Naive thymus-derived CD4-positive, alpha-beta T cell (primary cell): Measurements from ENCODE around the gene TVP23A. TPM values are rescaled to one million over a fixed set of nuclear protein-coding genes. Genes with fewer than 3 reads are reported as not detected.
A peak's percentile ranks its signal among the peaks of the same experiment; 100 is the strongest.
"Not testable (repeated sequence)": the region's sequence is repeated elsewhere in the genome, so short reads cannot be mapped to it uniquely, and the experiment has no call there.

Source experiments
- ATAC-seq: fragments of 150-1000 bp; cut with Tn5 transposase; 2 replicates; pipeline ENCODE4 v1.10.0; 2021; ENCODE audit warnings: mild to moderate bottlenecking, moderate library complexity
- CTCF ChIA-PET: fragments of 350-600 bp; sonication (Branson Sonifier 250); formaldehyde crosslinking; loops from one replicate; lab custom pipeline; 2021; ENCODE audit warnings: antibody characterized with exemption; lab: Charles Lee
- POLR2A ChIA-PET: fragments of 350-600 bp; sonication (Branson Sonifier 250); formaldehyde crosslinking; loops from one replicate; lab custom pipeline; 2021; ENCODE audit warnings: antibody characterized with exemption, inconsistent platforms; lab: Charles Lee
- DNase-seq, 9 donors: peaks; one replicate each; pipeline versions ENCODE4 v3.0.0 to v3.0.0-alpha.2; 2020 to 2022; ENCODE audit warnings: mixed read lengths in 1 of 9
- H3K27ac ChIP-seq: one replicate; pipeline ENCODE4 v1.7.0; 2013; ENCODE audit warnings: mild to moderate bottlenecking, low read depth, low read length, moderate library complexity
- H3K27me3 ChIP-seq, 2 donors: one replicate each; pipeline ENCODE4 v1.7.0; 2013; ENCODE audit warnings: low read length in 2 of 2, mild to moderate bottlenecking in 2 of 2, moderate library complexity in 2 of 2; ENCODE audit not compliant: control insufficient read depth in 2 of 2, insufficient read depth in 2 of 2
- H3K36me3 ChIP-seq, 3 experiments: 1 replicate in 2 of 3; 2 replicates in 1 of 3; pipeline ENCODE4 v1.7.0; 2013; ENCODE audit warnings: low read length in 3 of 3, mild to moderate bottlenecking in 3 of 3, moderate library complexity in 1 of 3; ENCODE audit not compliant: insufficient read depth in 3 of 3, control insufficient read depth in 2 of 3
- H3K4me1 ChIP-seq, 2 donors: one replicate each; pipeline ENCODE4 v1.7.0; 2013; ENCODE audit warnings: low read length in 2 of 2, mild to moderate bottlenecking in 2 of 2, moderate library complexity in 1 of 2; ENCODE audit not compliant: control insufficient read depth in 2 of 2, insufficient read depth in 2 of 2
- H3K4me3 ChIP-seq: 2 replicates; pipeline ENCODE4 v1.7.0; 2013; ENCODE audit warnings: mild to moderate bottlenecking, low read length
- H3K9me3 ChIP-seq, 3 experiments: 1 replicate in 2 of 3; 2 replicates in 1 of 3; pipeline ENCODE4 v1.7.0; 2013; ENCODE audit warnings: low read length in 3 of 3; ENCODE audit not compliant: control insufficient read depth in 2 of 3
- H3K27ac Mint-ChIP-seq, 9 donors: one replicate each; pipeline ENCODE4 v1.8.0; 2020 to 2022; ENCODE audit warnings: mixed read lengths in 9 of 9, mild to moderate bottlenecking in 8 of 9, moderate library complexity in 5 of 9, inconsistent platforms in 2 of 9
- H3K27me3 Mint-ChIP-seq, 5 donors: one replicate each; pipeline ENCODE4 v1.8.0; 2021 to 2022; ENCODE audit warnings: mixed read lengths in 5 of 5, mild to moderate bottlenecking in 1 of 5
- H3K36me3 Mint-ChIP-seq, 5 donors: one replicate each; pipeline ENCODE4 v1.8.0; 2020 to 2022; ENCODE audit warnings: mixed read lengths in 5 of 5, mild to moderate bottlenecking in 3 of 5, inconsistent platforms in 1 of 5
- H3K4me1 Mint-ChIP-seq, 7 donors: one replicate each; pipeline ENCODE4 v1.8.0; 2020 to 2022; ENCODE audit warnings: mixed read lengths in 7 of 7, mild to moderate bottlenecking in 3 of 7, inconsistent platforms in 1 of 7
- H3K4me3 Mint-ChIP-seq, 10 donors: one replicate each; pipeline ENCODE4 v1.8.0; 2020 to 2022; ENCODE audit warnings: mild to moderate bottlenecking in 10 of 10, mixed read lengths in 10 of 10, moderate library complexity in 6 of 10, inconsistent platforms in 2 of 10
- H3K9me3 Mint-ChIP-seq, 11 donors: one replicate each; pipeline ENCODE4 v1.8.0; 2020 to 2022; ENCODE audit warnings: mixed read lengths in 11 of 11, mild to moderate bottlenecking in 4 of 11, inconsistent platforms in 1 of 11, moderate library complexity in 1 of 11
- intact Hi-C, 2 donors: fragments of 100-400 bp; cut with micrococcal nuclease; formaldehyde crosslinking; loops; one replicate each; pipeline ENCODE4 v1.15.1; 2023
- polyA plus RNA-seq, 2 donors: library from polyadenylated mRNA; unstranded; fragments of 300-500 nt; fragmentation: Illumina TruSeq; gene quantifications; one replicate each; pipeline ENCODE4 v1.2.3, GENCODE V29; 2021
- total RNA-seq, 6 experiments: library from RNA in 5 of 6; stranded (reverse) in 5 of 6; gene quantifications; 1 replicate in 5 of 6; 2 replicates in 1 of 6; pipeline ENCODE4 v1.2.3 and lab custom pipeline; 2021 to 2026

Gene TVP23A
- total and polyA plus RNA-seq, 7 experiments from 2014 or later, result 0.10 to 0.17 (median 0.15) TPM; not detected in 4

DNA sequence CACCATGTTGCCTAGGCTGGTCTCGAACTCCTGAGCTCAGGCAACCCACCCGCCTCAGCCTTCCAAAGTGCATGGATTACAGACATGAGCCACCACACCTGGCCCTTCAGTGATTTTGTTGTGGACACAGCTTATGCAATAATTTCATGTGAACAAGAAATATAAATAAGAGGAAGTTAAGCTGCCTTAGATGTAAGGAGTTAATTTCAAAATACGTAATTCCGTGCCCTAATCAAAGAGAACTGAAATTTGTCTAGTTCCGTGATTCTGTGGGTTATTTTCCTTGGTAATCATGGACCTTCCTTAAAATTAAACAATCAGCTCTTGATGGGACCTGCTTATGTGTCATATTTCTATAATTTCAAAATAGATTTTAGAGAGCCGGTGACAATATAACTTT is 11.9 kb downstream of the TVP23A start:
- H3K4me3 ChIP-seq, result no peak overlapping the region
- H3K27ac Mint-ChIP-seq, result no peak overlapping the region
- H3K4me1 ChIP-seq, result no peaks in the 10 kb centered on the region
- intact Hi-C loops, result no loop called here
- H3K27me3 ChIP-seq, result no peaks in the 10 kb centered on the region
- H3K27ac ChIP-seq, result no peak overlapping the region
- peaks cover 0 to 2% (median 0%) of the 10 kb centered on the region in 7 donors for H3K4me1 Mint-ChIP-seq
- no peaks in the 10 kb centered on the region for H3K36me3 Mint-ChIP-seq
- ChIA-PET CTCF (no interaction called here), POLR2A (no interaction called here)
- peaks cover 0 to 9% (median 5%) of the 10 kb centered on the region in 5 donors for H3K27me3 Mint-ChIP-seq
- no peak overlapping the region for H3K4me3 Mint-ChIP-seq
- no peak for DNase-seq
- no peaks in the 10 kb centered on the region for H3K36me3 ChIP-seq
- peaks cover 0 to 3% (median 0%) of the 10 kb centered on the region in 11 donors for H3K9me3 Mint-ChIP-seq
- ATAC-seq, result peak; percentile 70
- H3K9me3 ChIP-seq, result no peaks in the 10 kb centered on the region

DNA sequence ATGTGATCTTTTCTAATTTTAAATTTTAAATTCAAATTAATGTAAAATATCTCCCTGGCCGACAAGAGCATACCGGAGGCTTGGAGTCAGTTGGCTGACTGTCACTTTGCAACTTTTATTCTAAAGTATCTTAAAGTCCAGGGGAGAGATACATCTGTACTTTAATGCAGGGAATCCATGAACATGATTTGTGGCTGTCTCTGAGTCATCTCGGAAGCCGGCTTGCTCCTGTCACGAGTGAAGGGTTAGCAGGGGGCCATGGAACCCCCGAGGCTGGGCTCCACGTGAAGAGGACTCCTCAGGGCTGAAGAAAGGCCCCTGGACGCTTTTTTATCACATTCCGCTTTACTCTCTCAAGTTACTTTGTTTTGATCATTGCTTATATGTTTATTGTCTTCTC is 13.3 kb downstream of the TVP23A start:
- CTCF ChIA-PET, result no interaction called here
- Histone ChIP-seq H3K27ac (no peak overlapping the region), H3K4me1 (no peaks in the 10 kb centered on the region), H3K27me3 (no peaks in the 10 kb centered on the region), H3K9me3 (no peaks in the 10 kb centered on the region), H3K4me3 (no peak overlapping the region), H3K36me3 (no peaks in the 10 kb centered on the region)
- H3K27ac Mint-ChIP-seq, result no peak overlapping the region
- no peaks in the 10 kb centered on the region for H3K36me3 Mint-ChIP-seq
- peaks cover 0 to 3% (median 0%) of the 10 kb centered on the region in 11 donors for H3K9me3 Mint-ChIP-seq
- peaks cover 0 to 9% (median 5%) of the 10 kb centered on the region in 5 donors for H3K27me3 Mint-ChIP-seq
- DNase-seq, result no peak
- no peak overlapping the region for H3K4me3 Mint-ChIP-seq
- peaks cover 0 to 2% (median 0%) of the 10 kb centered on the region in 7 donors for H3K4me1 Mint-ChIP-seq
- POLR2A ChIA-PET, result no interaction called here
- no peak for ATAC-seq
- intact Hi-C loops, result no loop called here

DNA sequence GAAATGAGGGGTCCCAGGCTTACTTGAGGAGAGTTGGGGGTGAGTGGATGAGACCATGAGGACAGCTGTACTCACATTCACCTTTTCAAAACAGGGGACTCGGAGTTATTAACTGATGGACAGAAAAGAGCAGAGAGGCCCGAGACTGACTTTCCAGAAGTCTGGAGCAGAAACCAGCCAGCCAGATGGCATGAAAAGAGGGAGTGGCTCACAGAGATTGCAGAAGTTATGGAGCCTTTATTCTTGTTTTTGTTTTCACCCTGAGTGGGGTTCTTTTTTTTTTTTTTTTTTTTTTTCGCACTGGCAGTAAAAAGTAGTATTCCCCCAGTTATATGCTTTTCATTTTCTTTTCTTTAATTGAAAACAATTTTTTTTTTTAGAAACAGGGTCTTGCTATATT is 18.9 kb downstream of the TVP23A start:
- H3K27ac ChIP-seq, result no peak overlapping the region

DNA sequence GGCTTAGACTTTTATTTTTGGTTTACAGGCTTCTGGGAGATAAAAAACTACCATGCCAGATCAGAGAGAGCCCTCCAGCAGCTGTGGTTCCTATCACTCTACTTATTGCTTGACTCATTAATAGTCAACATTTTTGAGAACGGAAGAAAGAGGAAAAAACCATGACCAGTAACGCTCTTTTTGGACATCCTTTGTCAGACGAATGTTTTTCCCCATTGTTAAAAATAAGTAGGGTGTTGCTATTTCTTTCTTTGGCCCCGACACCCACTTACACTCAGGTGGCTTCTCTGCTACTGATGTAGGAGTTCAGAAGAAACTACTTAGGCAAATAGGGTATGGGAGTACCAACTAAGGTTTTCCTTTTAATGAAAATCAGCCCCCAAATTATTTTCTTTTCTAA is 27.5 kb downstream of the TVP23A start:
- DNase-seq, result no peak
- Histone ChIP-seq H3K27ac (no peak overlapping the region), H3K4me3 (no peak overlapping the region), H3K36me3 (no peaks in the 10 kb centered on the region), H3K9me3 (no peaks in the 10 kb centered on the region), H3K27me3 (no peaks in the 10 kb centered on the region), H3K4me1 (no peaks in the 10 kb centered on the region)
- Mint-ChIP-seq H3K4me3 (no peak overlapping the region), H3K9me3 (peaks cover 0 to 6% (median 0%) of the 10 kb centered on the region in 11 donors), H3K27me3 (peaks cover 0 to 12% (median 0%) of the 10 kb centered on the region in 5 donors), H3K4me1 (peaks cover 0 to 4% (median 0%) of the 10 kb centered on the region in 7 donors), H3K27ac (no peak overlapping the region), H3K36me3 (no peaks in the 10 kb centered on the region)
- ATAC-seq, result no peak
- ChIA-PET POLR2A (no interaction called here), CTCF (no interaction called here)
- intact Hi-C loops, result no loop called here

More for the DNA sequence above, 18.9 kb downstream of the TVP23A start:
- no peaks in the 10 kb centered on the region for H3K36me3 ChIP-seq
- Mint-ChIP-seq H3K36me3 (no peaks in the 10 kb centered on the region), H3K27me3 (peaks cover 0 to 4% (median 0%) of the 10 kb centered on the region in 5 donors), H3K9me3 (peaks cover 0 to 2% (median 0%) of the 10 kb centered on the region in 11 donors), H3K27ac (no peak overlapping the region), H3K4me1 (no peaks in the 10 kb centered on the region), H3K4me3 (no peak overlapping the region)
- ChIA-PET POLR2A (no interaction called here), CTCF (no interaction called here)
- intact Hi-C loops, result no loop called here
- DNase-seq, result no peak
- no peaks in the 10 kb centered on the region for H3K9me3 ChIP-seq
- H3K4me3 ChIP-seq, result no peak overlapping the region
- ATAC-seq, result no peak
- H3K27me3 ChIP-seq, result no peaks in the 10 kb centered on the region
- no peaks in the 10 kb centered on the region for H3K4me1 ChIP-seq

DNA sequence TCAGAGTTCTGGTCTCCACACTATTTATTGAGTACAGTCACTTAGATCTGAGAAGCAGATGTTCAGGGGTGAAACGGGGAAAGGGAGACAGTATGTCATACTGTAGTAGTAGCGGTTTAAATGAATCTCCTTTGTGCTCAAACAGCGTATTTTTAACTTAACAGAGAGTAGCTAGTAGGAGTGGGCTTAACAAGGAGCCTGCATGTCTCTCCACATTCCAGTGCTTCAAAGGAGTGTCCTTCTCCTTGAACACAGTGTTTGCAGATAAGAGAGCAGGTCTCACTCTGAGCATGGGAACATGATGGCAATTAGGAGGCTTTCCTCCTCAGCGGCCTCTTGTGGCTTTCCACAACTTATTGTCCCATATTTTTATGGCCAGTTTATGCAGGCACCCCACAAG is 30.0 kb downstream of the TVP23A start:
- H3K4me3 ChIP-seq, POLR2A ChIA-PET, H3K36me3 Mint-ChIP-seq, H3K27ac ChIP-seq, ATAC-seq, H3K9me3 Mint-ChIP-seq, H3K4me1 Mint-ChIP-seq, H3K4me1 ChIP-seq, intact Hi-C loops, H3K9me3 ChIP-seq, H3K27me3 ChIP-seq, H3K36me3 ChIP-seq, DNase-seq, CTCF ChIA-PET, H3K4me3 Mint-ChIP-seq: not testable (repeated sequence)
- peak overlapping the region in 1 of 9 donors; percentile 51 for H3K27ac Mint-ChIP-seq
- peaks cover 0 to 19% (median 0%) of the 10 kb centered on the region in 5 donors for H3K27me3 Mint-ChIP-seq

DNA sequence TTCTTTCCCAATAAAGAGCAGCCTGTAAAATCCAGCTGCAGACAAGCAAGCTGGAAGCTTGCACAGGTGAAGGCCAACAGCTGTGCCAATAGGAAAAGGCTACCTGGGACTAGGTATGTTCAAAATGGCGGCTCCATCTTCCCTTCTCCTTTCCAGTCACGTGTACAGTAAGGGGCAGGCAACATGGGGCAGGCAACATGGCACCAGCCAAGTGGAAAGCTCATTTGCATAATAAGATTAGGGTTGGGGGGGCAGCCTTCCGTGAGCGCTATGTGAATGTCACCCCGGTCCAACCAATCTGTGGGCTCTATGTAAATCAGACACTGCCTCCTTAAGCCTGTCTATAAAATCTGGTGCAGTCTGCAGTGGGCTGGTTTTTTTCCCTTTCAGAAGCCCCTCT is 31.3 kb downstream of the TVP23A start:
- H3K36me3 Mint-ChIP-seq, result no peaks in the 10 kb centered on the region
- Histone ChIP-seq H3K4me1 (no peaks in the 10 kb centered on the region), H3K27me3 (no peaks in the 10 kb centered on the region), H3K27ac (no peak overlapping the region), H3K36me3 (no peaks in the 10 kb centered on the region), H3K9me3 (no peaks in the 10 kb centered on the region), H3K4me3 (no peak overlapping the region)
- H3K4me3 Mint-ChIP-seq, result no peak overlapping the region
- H3K4me1 Mint-ChIP-seq, result peaks cover 0 to 3% (median 0%) of the 10 kb centered on the region in 7 donors
- intact Hi-C loops, result no loop called here
- ATAC-seq (no peak), DNase-seq (no peak)
- ChIA-PET CTCF (no interaction called here), POLR2A (no interaction called here)
- H3K9me3 Mint-ChIP-seq, result peaks cover 0 to 4% (median 0%) of the 10 kb centered on the region in 11 donors
- no peak overlapping the region for H3K27ac Mint-ChIP-seq
- peaks cover 0 to 25% (median 0%) of the 10 kb centered on the region in 5 donors for H3K27me3 Mint-ChIP-seq

DNA sequence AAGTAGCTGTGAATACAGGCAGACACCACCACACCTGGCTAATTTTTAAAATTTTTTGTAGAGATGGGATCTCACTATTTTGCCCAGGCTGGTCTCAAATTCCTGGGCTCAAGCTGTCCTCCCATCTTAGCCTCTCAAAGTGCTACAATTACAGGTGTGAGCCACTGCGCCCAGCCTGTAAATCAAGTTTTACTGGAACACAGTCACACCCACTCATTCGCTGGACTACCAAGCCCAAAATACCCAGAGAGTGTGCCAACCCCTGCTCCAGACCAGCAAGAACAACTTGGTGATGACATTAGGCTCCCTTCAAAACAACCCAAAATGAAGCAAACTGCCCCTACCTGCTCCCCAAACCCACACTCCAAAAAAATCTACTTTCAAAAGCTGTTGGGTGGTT is 36.0 kb downstream of the TVP23A start:
- Histone ChIP-seq H3K4me1 (no peaks in the 10 kb centered on the region), H3K27me3 (no peaks in the 10 kb centered on the region), H3K27ac (no peak overlapping the region), H3K4me3 (no peak overlapping the region), H3K36me3 (no peaks in the 10 kb centered on the region), H3K9me3 (no peaks in the 10 kb centered on the region)
- ChIA-PET POLR2A (no interaction called here), CTCF (no interaction called here)
- H3K4me3 Mint-ChIP-seq, result no peak overlapping the region
- peaks cover 0 to 2% (median 0%) of the 10 kb centered on the region in 11 donors for H3K9me3 Mint-ChIP-seq
- DNase-seq, result no peak
- no peaks in the 10 kb centered on the region for H3K36me3 Mint-ChIP-seq
- intact Hi-C loops, result no loop called here
- peaks cover 0 to 2% (median 0%) of the 10 kb centered on the region in 7 donors for H3K4me1 Mint-ChIP-seq
- ATAC-seq, result no peak
- H3K27ac Mint-ChIP-seq, result no peak overlapping the region
- peaks cover 0 to 54% (median 4%) of the 10 kb centered on the region in 5 donors for H3K27me3 Mint-ChIP-seq
